OCI-LY7 (cell line): ENCODE data around the gene ABHD1. TPM values are rescaled to one million over a fixed set of nuclear protein-coding genes. Genes with fewer than 3 reads are reported as not detected.

Source experiments
- BruUV-seq: library from RNA; stranded (reverse); fragments of 400-500 nt; replicated peaks from 2 replicates; lab custom pipeline; 2021; lab: Mats Ljungman, UMichigan
- CTCF ChIA-PET: fragments of 300-600 bp; sonication (Branson Sonifier 250); formaldehyde crosslinking; loops from one replicate; lab custom pipeline; 2022; ENCODE audit warnings: antibody characterized with exemption; ENCODE audit not compliant: unreplicated experiment; lab: Charles Lee
- POLR2A ChIA-PET: fragments of 300-600 bp; sonication (Branson Sonifier 250); formaldehyde crosslinking; loops from one replicate; lab custom pipeline; 2022; ENCODE audit warnings: antibody characterized with exemption; lab: Charles Lee
- DNase-seq: peaks from one replicate; pipeline ENCODE4 v3.0.0-alpha.2; 2015; ENCODE audit warnings: low spot score
- H2AFZ ChIP-seq: fragments of 200-600 bp; sonication (generic), shearing (Covaris generic); 2 replicates; pipeline ENCODE4 v1.6.1; 2014; ENCODE audit warnings: mild to moderate bottlenecking, antibody characterized with exemption, low read length, moderate library complexity
- H3K27ac ChIP-seq: fragments of 200-600 bp; sonication (generic); 2 replicates; pipeline ENCODE4 v1.5.1; 2014; ENCODE audit warnings: mixed run types, low read depth, mild to moderate bottlenecking, moderate library complexity, low read length, inconsistent platforms; ENCODE audit not compliant: poor library complexity, severe bottlenecking
- H3K36me3 ChIP-seq: fragments of 200-600 bp; sonication (generic); 2 replicates; pipeline ENCODE4 v1.6.1; 2014; ENCODE audit warnings: mild to moderate bottlenecking, antibody characterized with exemption, low read length, moderate library complexity, mixed read lengths; ENCODE audit not compliant: insufficient read depth
- H3K4me1 ChIP-seq: fragments of 200-600 bp; sonication (generic); 2 replicates; pipeline ENCODE4 v1.5.1; 2014; ENCODE audit warnings: mild to moderate bottlenecking, low read length; ENCODE audit not compliant: insufficient read depth, poor library complexity, severe bottlenecking
- H3K4me2 ChIP-seq: fragments of 200-600 bp; sonication (generic); 2 replicates; pipeline ENCODE4 v1.6.1; 2014; ENCODE audit warnings: mild to moderate bottlenecking, low read length
- H3K4me3 ChIP-seq: fragments of 200-600 bp; sonication (generic); 2 replicates; pipeline ENCODE4 v1.5.1; 2014; ENCODE audit warnings: mild to moderate bottlenecking, low read depth, low read length; ENCODE audit not compliant: poor library complexity, severe bottlenecking
- H3K79me2 ChIP-seq: fragments of 200-600 bp; sonication (generic); 2 replicates; pipeline ENCODE4 v1.6.1; 2016; ENCODE audit warnings: low read depth, mild to moderate bottlenecking, low read length, moderate library complexity, mixed read lengths; ENCODE audit not compliant: insufficient read depth
- H3K9me2 ChIP-seq: fragments of 200-600 bp; sonication (generic); 2 replicates; pipeline ENCODE4 v1.6.1; 2016; ENCODE audit warnings: mild to moderate bottlenecking, low read length, mixed read lengths; ENCODE audit not compliant: insufficient read depth
- H3K9me3 ChIP-seq: fragments of 200-600 bp; sonication (generic); 2 replicates; pipeline ENCODE4 v1.6.1; 2014; ENCODE audit warnings: mild to moderate bottlenecking, mixed run types, low read length, mixed read lengths
- H4K20me1 ChIP-seq: fragments of 200-600 bp; sonication (generic); 2 replicates; pipeline ENCODE4 v1.6.1; 2014; ENCODE audit warnings: mild to moderate bottlenecking, antibody characterized with exemption, low read length, moderate library complexity, mixed read lengths; ENCODE audit not compliant: insufficient read depth
- EZH2phosphoT487 ChIP-seq: fragments of 200-600 bp; sonication (generic); IDR thresholded peaks from 2 replicates; pipeline ENCODE4 v1.6.1; 2018; ENCODE audit warnings: low read depth, borderline replicate concordance, mild to moderate bottlenecking, mixed run types, antibody characterized with exemption, low read length, moderate library complexity, mixed read lengths
- intact Hi-C: fragments of 100-400 bp; cut with micrococcal nuclease; formaldehyde crosslinking; loops from one replicate; pipeline ENCODE4 v1.10.0; 2022; ENCODE audit not compliant: unreplicated experiment
- total RNA-seq, 2 experiments: library from RNA; depleted of rRNA in 1 of 2; stranded (reverse); fragments of >200 nt in 1 of 2; shearing (Covaris generic) in 1 of 2; gene quantifications; 2 replicates each; pipeline ENCODE4 v1.2.3, GENCODE V29; 2014 to 2022
- TF ChIP-seq, protein P1 (sequence below): fragments of 200-600 bp; sonication (generic); conservative IDR thresholded peaks from 2 replicates; pipeline ENCODE4 v1.5.1; 2014; ENCODE audit warnings: mild to moderate bottlenecking, antibody characterized with exemption, low read length, moderate library complexity, mixed read lengths

Gene ABHD1
- total RNA-seq, 2 experiments from 2014 or later = not detected

DNA sequence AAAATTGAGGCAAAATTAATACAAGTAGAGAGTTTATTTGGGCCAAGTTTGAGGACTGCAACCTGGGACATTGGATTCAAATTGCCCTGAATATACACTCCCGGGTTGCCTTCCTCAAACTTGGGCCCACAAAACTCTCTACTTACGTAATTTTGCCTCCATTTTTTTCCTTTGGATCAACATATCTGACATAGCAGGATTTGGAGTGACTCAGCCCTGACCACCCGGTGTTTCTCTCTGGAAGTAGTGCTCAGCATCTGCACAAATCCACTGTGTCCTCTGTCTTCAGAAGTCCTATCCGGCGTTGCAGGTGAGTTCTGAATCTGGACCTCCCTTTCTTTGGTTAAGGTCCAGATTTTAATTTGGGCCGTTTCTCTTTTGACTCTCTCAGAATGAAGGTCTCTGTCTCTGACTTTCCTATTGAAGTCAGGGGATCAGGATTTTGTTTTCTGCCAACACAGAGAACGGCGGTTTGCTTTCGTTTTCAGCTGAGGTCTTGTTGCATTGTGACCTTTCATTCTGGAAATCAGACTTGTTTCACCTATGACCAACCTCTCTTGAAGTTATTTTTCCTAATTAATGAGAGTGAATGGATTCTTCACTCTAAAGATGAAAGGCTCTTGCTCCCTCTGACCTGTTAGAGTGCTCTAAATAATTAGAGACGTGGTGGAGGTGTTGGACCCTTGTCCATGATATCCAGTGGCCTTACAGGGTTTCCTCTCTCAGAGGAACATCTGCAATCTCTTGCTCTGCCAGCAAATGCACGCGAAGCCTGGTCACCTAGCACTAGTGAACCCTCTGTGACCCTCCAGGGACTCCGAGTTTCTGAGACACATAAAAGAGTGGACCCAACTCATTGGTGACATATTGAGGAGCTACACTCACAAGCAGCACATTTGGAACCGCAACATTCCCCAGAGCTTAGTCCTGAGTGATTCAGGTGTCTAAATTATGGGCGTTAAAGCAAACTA is 38.8 kb downstream of the ABHD1 start:
- intact Hi-C loops = no loop called here
- ChIA-PET POLR2A (interaction anchor here (0.5 to 0.7 kb wide), 2 partner anchors 28 to 217 kb away, joined by 3 read pairs; no protein-coding TSS in a partner anchor), CTCF (no interaction called here)
- Histone ChIP-seq H3K4me1 (peaks cover 56% of the 10 kb centered on the region), H4K20me1 (no peaks in the 10 kb centered on the region), H3K36me3 (peaks cover 9% of the 10 kb centered on the region; the same call in 1 of the 2 replicates), H3K27ac (peak overlapping the region; percentile 86), H3K79me2 (no peaks in the 10 kb centered on the region), H2AFZ (peak overlapping the region; percentile 23; the same call in 1 of the 2 replicates), H3K4me2 (no peak overlapping the region), H3K9me3 (peaks cover 22% of the 10 kb centered on the region; the same call in 1 of the 2 replicates), H3K9me2 (no peaks in the 10 kb centered on the region), H3K4me3 (no peak overlapping the region)
- TF ChIP-seq, protein P1, sequence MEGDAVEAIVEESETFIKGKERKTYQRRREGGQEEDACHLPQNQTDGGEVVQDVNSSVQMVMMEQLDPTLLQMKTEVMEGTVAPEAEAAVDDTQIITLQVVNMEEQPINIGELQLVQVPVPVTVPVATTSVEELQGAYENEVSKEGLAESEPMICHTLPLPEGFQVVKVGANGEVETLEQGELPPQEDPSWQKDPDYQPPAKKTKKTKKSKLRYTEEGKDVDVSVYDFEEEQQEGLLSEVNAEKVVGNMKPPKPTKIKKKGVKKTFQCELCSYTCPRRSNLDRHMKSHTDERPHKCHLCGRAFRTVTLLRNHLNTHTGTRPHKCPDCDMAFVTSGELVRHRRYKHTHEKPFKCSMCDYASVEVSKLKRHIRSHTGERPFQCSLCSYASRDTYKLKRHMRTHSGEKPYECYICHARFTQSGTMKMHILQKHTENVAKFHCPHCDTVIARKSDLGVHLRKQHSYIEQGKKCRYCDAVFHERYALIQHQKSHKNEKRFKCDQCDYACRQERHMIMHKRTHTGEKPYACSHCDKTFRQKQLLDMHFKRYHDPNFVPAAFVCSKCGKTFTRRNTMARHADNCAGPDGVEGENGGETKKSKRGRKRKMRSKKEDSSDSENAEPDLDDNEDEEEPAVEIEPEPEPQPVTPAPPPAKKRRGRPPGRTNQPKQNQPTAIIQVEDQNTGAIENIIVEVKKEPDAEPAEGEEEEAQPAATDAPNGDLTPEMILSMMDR = no peak
- no peak for TF ChIP-seq EZH2phosphoT487
- no TSS peak for BruUV-seq
- no peak for DNase-seq

DNA sequence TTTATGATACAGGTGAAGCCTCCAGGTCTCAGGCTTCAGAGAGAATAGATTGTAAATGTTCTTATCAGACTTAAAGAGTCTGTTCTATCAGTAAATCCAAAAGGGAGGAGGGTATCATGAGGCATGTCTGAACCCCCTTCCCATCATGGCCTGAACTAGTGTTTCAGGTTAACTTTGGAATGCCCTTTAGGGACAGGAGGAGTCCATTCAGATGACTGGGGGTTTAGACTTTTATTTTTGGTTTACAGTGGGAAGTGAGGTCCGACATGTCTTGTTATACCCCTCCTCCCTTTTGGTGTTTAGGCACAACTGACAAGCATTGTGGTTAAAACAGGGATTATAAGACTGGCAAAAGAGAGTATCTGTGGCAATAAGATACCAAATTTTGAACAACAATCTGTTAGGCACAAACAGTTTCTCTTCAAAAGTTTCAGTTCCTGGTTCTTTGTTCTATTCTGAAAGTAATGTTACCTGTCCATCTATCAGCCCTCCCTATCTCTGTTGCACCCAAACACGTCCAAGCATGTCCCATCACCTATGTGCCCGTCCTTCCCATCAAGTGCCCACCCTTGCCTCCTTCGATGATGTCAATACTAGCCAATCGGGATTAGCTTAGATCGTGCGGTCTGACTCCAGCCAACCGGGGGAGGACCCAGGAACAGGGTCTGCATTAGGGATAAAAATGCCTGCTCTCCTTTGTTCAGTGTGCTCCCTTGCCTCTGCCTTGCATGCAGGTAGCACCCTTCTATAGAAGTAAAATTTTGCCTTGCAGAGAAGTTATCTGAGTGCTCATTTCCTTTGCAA is 41.5 kb downstream of the ABHD1 start:
- intact Hi-C loops = loop anchor here (2.0 kb wide), 1 partner anchor 30 kb away; the partner anchor contains the start of gene PREB

More for the DNA sequence above, 41.5 kb downstream of the ABHD1 start:
- H3K4me2 ChIP-seq = peak overlapping the region; percentile 59
- H3K79me2 ChIP-seq = no peaks in the 10 kb centered on the region
- peaks cover 71% of the 10 kb centered on the region for H3K4me1 ChIP-seq
- ChIA-PET POLR2A (interaction anchor here (0.6 to 1.4 kb wide), 7 partner anchors 12 to 1752 kb away, joined by 3 to 15 read pairs (median 3); no protein-coding TSS in a partner anchor), CTCF (interaction anchor here (1.1 kb wide), 1 partner anchor 12 kb away, joined by 3 read pairs; no protein-coding TSS in a partner anchor)
- H4K20me1 ChIP-seq = no peaks in the 10 kb centered on the region
- peak overlapping the region; percentile 32 for H3K4me3 ChIP-seq
- peak; percentile 64 for DNase-seq
- no TSS peak for BruUV-seq
- H3K27ac ChIP-seq = peak overlapping the region; percentile 86
- TF ChIP-seq, protein P1 = no peak
- no peak for TF ChIP-seq EZH2phosphoT487
- H3K36me3 ChIP-seq = peaks cover 9% of the 10 kb centered on the region; the same call in 1 of the 2 replicates
- no peaks in the 10 kb centered on the region for H3K9me2 ChIP-seq
- H2AFZ ChIP-seq = peak overlapping the region; percentile 87
- H3K9me3 ChIP-seq = peaks cover 22% of the 10 kb centered on the region; the same call in 1 of the 2 replicates
